Natural killer cell treated with Interleukin-12 subunit alpha and Interleukin-12 subunit beta and Interleukin-15 and Interleukin-18, amount 100 ng/mL, for 72 hours (primary cell): ENCODE measurements around the gene NRCAM. TPM values are rescaled to one million over a fixed set of nuclear protein-coding genes. Genes with fewer than 3 reads are reported as not detected.

Experiments
- ATAC-seq, 2 donors: fragments of 150-1000 bp; cut with Tn5 transposase in 1 of 2; sonication (Bioruptor Pico), chemical (Tn5 transposase) in 1 of 2; 2 replicates each; pipeline ENCODE4 v1.10.0; 2021
- DNase-seq: peaks from one replicate; pipeline ENCODE4 v3.0.0; 2022; ENCODE audit warnings: low spot score
- H3K27ac Mint-ChIP-seq, 2 donors: 1 replicate in 1 of 2; 2 replicates in 1 of 2; pipeline ENCODE4 v1.8.0; 2022; ENCODE audit warnings: mixed read lengths in 2 of 2, mild to moderate bottlenecking in 1 of 2, moderate library complexity in 1 of 2
- H3K27me3 Mint-ChIP-seq, 2 donors: 1 replicate in 1 of 2; 2 replicates in 1 of 2; pipeline ENCODE4 v1.8.0; 2022; ENCODE audit warnings: mixed read lengths in 2 of 2
- H3K36me3 Mint-ChIP-seq: one replicate; pipeline ENCODE4 v1.8.0; 2022; ENCODE audit warnings: mixed read lengths
- H3K4me1 Mint-ChIP-seq, 2 donors: 1 replicate in 1 of 2; 2 replicates in 1 of 2; pipeline ENCODE4 v1.8.0; 2022; ENCODE audit warnings: low read depth in 2 of 2, mixed read lengths in 2 of 2, mild to moderate bottlenecking in 1 of 2
- H3K4me3 Mint-ChIP-seq: one replicate; pipeline ENCODE4 v1.8.0; 2022; ENCODE audit warnings: mixed read lengths
- H3K9me3 Mint-ChIP-seq: 2 replicates; pipeline ENCODE4 v1.8.0; 2022; ENCODE audit warnings: mixed read lengths
- total RNA-seq, 2 donors: library from RNA; stranded (reverse); gene quantifications; one replicate each; pipeline ENCODE4 v1.2.3, GENCODE V29; 2022

Gene NRCAM
- total RNA-seq, 2 donors from 2014 or later = not detected

GRCh38 chr7:108324053-108325038 is 131.9 kb downstream of the NRCAM start:
- H3K36me3 Mint-ChIP-seq = no peaks in the 10 kb centered on the region
- H3K4me3 Mint-ChIP-seq = no peak overlapping the region
- H3K27ac Mint-ChIP-seq = no peak overlapping the region
- DNase-seq = no peak
- H3K9me3 Mint-ChIP-seq = no peaks in the 10 kb centered on the region
- no peaks in the 10 kb centered on the region for H3K4me1 Mint-ChIP-seq
- no peak for ATAC-seq
- H3K27me3 Mint-ChIP-seq = peaks cover 0 to 13% of the 10 kb centered on the region in 2 donors

GRCh38 chr7:108322925-108323832 is 133.1 kb downstream of the NRCAM start:
- ATAC-seq (no peak), DNase-seq (no peak)
- no peaks in the 10 kb centered on the region for H3K36me3 Mint-ChIP-seq
- peaks cover 0 to 13% of the 10 kb centered on the region in 2 donors for H3K27me3 Mint-ChIP-seq
- H3K4me1 Mint-ChIP-seq = no peaks in the 10 kb centered on the region
- no peak overlapping the region for H3K27ac Mint-ChIP-seq
- no peaks in the 10 kb centered on the region for H3K9me3 Mint-ChIP-seq
- H3K4me3 Mint-ChIP-seq = no peak overlapping the region

- peaks cover 0 to 20% of the 10 kb centered on the region in 2 donors for H3K27me3 Mint-ChIP-seq
These were observed 134.2 kb downstream of the NRCAM start for GRCh38 chr7:108322046-108322445.

GRCh38 chr7:108321359-108321758 is 134.9 kb downstream of the NRCAM start:
- Mint-ChIP-seq H3K36me3 (no peaks in the 10 kb centered on the region), H3K4me1 (no peaks in the 10 kb centered on the region), H3K9me3 (no peaks in the 10 kb centered on the region), H3K27me3 (peaks cover 0 to 16% of the 10 kb centered on the region in 2 donors), H3K4me3 (no peak overlapping the region), H3K27ac (no peak overlapping the region)
- ATAC-seq (no peak), DNase-seq (no peak)

More at GRCh38 chr7:108322046-108322445, 134.2 kb downstream of the NRCAM start:
- H3K36me3 Mint-ChIP-seq = no peaks in the 10 kb centered on the region
- H3K4me3 Mint-ChIP-seq = no peak overlapping the region
- no peak for DNase-seq
- no peak overlapping the region for H3K27ac Mint-ChIP-seq
- ATAC-seq = no peak
- H3K4me1 Mint-ChIP-seq = no peaks in the 10 kb centered on the region
- H3K9me3 Mint-ChIP-seq = no peaks in the 10 kb centered on the region

GRCh38 chr7:108316708-108317107 is 139.5 kb downstream of the NRCAM start:
- Mint-ChIP-seq H3K9me3 (no peaks in the 10 kb centered on the region), H3K36me3 (no peaks in the 10 kb centered on the region), H3K27me3 (peaks cover 0 to 7% of the 10 kb centered on the region in 2 donors), H3K4me3 (no peak overlapping the region), H3K27ac (no peak overlapping the region), H3K4me1 (no peaks in the 10 kb centered on the region)
- no peak for ATAC-seq
- no peak for DNase-seq

- no peak for ATAC-seq
- no peak for DNase-seq
- Mint-ChIP-seq H3K36me3 (no peaks in the 10 kb centered on the region), H3K4me1 (no peaks in the 10 kb centered on the region), H3K27ac (no peak overlapping the region), H3K4me3 (no peak overlapping the region), H3K27me3 (peaks cover 0 to 7% of the 10 kb centered on the region in 2 donors), H3K9me3 (no peaks in the 10 kb centered on the region)
These were observed 141.7 kb downstream of the NRCAM start for GRCh38 chr7:108314551-108314950.

- Mint-ChIP-seq H3K36me3 (no peaks in the 10 kb centered on the region), H3K27me3 (peaks cover 0 to 7% of the 10 kb centered on the region in 2 donors), H3K27ac (no peak overlapping the region), H3K4me1 (no peaks in the 10 kb centered on the region), H3K4me3 (no peak overlapping the region), H3K9me3 (no peaks in the 10 kb centered on the region)
- DNase-seq = no peak
- no peak for ATAC-seq
These were observed 142.2 kb downstream of the NRCAM start for GRCh38 chr7:108314049-108314448.

- Mint-ChIP-seq H3K4me3 (no peak overlapping the region), H3K27ac (no peak overlapping the region), H3K4me1 (no peaks in the 10 kb centered on the region), H3K36me3 (no peaks in the 10 kb centered on the region), H3K27me3 (peaks cover 0 to 7% of the 10 kb centered on the region in 2 donors), H3K9me3 (no peaks in the 10 kb centered on the region)
- no peak for ATAC-seq
- no peak for DNase-seq
These were observed 143.2 kb downstream of the NRCAM start for GRCh38 chr7:108313086-108313485.

- DNase-seq = no peak
- Mint-ChIP-seq H3K9me3 (no peaks in the 10 kb centered on the region), H3K4me1 (no peaks in the 10 kb centered on the region), H3K4me3 (no peak overlapping the region), H3K36me3 (no peaks in the 10 kb centered on the region), H3K27ac (no peak overlapping the region), H3K27me3 (no peaks in the 10 kb centered on the region)
- no peak for ATAC-seq
These were observed 144.6 kb downstream of the NRCAM start for GRCh38 chr7:108311446-108312168.

GRCh38 chr7:108310351-108310750 is 145.9 kb downstream of the NRCAM start:
- Mint-ChIP-seq H3K4me3 (no peak overlapping the region), H3K9me3 (no peaks in the 10 kb centered on the region), H3K27me3 (no peaks in the 10 kb centered on the region), H3K4me1 (no peaks in the 10 kb centered on the region), H3K27ac (no peak overlapping the region), H3K36me3 (no peaks in the 10 kb centered on the region)
- ATAC-seq (no peak), DNase-seq (no peak)

GRCh38 chr7:108308903-108309302 is 147.3 kb downstream of the NRCAM start:
- no peaks in the 10 kb centered on the region for H3K27me3 Mint-ChIP-seq
- no peak for DNase-seq
- no peaks in the 10 kb centered on the region for H3K9me3 Mint-ChIP-seq
- ATAC-seq = no peak
- H3K27ac Mint-ChIP-seq = no peak overlapping the region
- no peaks in the 10 kb centered on the region for H3K4me1 Mint-ChIP-seq
- no peak overlapping the region for H3K4me3 Mint-ChIP-seq
- no peaks in the 10 kb centered on the region for H3K36me3 Mint-ChIP-seq

- Mint-ChIP-seq H3K4me1 (no peaks in the 10 kb centered on the region), H3K27ac (no peak overlapping the region), H3K9me3 (no peaks in the 10 kb centered on the region), H3K36me3 (no peaks in the 10 kb centered on the region), H3K27me3 (no peaks in the 10 kb centered on the region), H3K4me3 (no peak overlapping the region)
- DNase-seq (no peak), ATAC-seq (no peak)
These were observed 148.0 kb downstream of the NRCAM start for GRCh38 chr7:108308276-108308675.

- ATAC-seq = no peak
- H3K4me3 Mint-ChIP-seq = no peak overlapping the region
- DNase-seq = no peak
- no peaks in the 10 kb centered on the region for H3K36me3 Mint-ChIP-seq
- no peaks in the 10 kb centered on the region for H3K27me3 Mint-ChIP-seq
- H3K4me1 Mint-ChIP-seq = no peaks in the 10 kb centered on the region
- H3K9me3 Mint-ChIP-seq = no peaks in the 10 kb centered on the region
- no peak overlapping the region for H3K27ac Mint-ChIP-seq
These were observed 148.6 kb downstream of the NRCAM start for GRCh38 chr7:108307595-108307994.
